GM21423 (cell line): ENCODE measurements around the gene CD63.

Experiments
- ATAC-seq: cut with Tn5 transposase; IDR thresholded peaks from one replicate; pipeline ENCODE4 v1.9.1; 2021; ENCODE audit warnings: mild to moderate bottlenecking, moderate library complexity; ENCODE audit not compliant: unreplicated experiment

CD63 gene

DNA sequence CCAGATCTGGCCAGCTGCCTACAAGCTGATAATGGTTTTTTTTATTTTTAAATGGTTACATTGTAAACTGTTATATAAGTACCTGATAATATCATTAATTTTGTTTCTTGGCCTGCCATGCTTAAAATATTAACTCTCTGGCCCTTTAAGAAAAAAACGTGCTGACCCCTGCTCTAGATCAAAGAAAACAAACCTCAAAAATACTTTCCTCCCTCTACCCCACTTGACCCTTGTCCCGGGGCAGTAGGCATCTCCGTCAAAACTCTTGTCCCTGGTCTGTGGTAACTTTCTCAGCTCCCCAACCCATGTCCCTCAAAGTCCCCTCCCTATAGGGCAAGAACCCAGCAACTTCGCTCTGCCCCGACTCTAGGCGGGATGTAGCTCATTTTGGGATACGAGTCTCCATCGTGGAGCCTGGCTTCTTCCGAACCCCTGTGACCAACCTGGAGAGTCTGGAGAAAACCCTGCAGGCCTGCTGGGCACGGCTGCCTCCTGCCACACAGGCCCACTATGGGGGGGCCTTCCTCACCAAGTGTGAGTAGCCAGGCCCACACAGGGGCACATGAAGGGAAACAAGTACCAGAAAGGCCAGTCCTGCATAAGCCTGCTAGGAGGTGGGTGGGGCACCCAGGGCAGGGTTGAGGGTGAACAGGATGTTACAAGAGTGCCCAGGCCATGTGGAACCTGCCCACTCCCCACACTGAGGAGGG lies 5.1 kb downstream of the CD63 start:
- ATAC-seq: no peak

DNA sequence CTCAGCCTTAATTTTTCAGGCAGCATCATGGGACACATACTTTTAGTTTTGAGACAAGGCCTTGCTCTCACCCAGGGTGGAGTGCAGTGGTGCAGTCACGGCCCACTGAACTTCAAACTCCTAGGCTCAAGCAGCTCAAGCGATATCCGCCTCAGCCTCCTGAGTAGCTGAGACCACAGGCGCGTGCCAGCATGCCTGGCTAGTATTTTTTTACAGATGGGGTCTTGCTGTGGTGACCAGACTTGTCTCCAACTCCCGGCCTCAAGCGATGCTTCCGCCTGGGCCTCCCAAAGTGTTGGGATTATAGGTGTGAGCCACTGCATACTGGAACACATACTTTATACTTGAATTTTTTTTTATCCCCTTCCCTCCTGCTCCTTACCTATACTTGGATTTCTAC lies 5.9 kb downstream of the CD63 start:
- no peak for ATAC-seq

DNA sequence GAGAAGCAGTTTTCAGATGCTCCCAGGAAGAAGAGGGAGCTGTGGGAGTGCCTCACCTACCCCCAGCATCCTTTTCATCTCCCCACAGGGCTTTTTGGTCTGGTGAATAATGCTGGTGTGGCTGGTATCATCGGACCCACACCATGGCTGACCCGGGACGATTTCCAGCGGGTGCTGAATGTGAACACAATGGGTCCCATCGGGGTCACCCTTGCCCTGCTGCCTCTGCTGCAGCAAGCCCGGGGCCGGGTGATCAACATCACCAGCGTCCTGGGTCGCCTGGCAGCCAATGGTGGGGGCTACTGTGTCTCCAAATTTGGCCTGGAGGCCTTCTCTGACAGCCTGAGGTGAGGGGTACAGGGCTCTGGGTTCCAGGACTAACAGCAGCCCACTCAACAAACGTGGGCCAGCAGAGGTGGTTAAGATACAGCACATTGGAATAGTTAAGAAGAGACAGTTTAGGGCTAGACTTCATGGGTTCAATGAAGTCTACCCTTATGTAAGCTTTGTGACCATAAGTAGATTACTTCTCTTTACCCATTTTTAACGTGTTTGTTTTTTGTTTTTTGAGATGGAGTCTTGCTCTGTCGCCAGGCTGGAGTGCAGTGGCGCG lies 7.1 kb downstream of the CD63 start:
- ATAC-seq: no peak

DNA sequence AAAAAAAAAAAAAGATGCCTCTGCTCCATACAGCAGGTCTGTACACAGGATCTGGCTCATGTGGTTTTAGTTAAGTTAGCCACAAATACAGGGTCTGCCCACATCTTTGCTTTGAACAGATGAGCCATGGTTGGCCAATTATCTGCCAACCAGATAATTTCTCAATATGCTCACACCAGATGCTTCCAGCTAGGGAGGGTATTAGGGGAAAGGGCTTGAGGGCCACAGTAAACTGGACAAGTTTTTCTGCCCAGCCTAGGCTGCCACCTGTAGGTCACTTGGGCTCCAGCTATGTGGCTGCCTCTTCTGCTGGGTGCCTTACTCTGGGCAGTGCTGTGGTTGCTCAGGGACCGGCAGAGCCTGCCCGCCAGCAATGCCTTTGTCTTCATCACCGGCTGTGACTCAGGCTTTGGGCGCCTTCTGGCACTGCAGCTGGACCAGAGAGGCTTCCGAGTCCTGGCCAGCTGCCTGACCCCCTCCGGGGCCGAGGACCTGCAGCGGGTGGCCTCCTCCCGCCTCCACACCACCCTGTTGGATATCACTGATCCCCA lies 7.8 kb downstream of the CD63 start:
- no peak for ATAC-seq

DNA sequence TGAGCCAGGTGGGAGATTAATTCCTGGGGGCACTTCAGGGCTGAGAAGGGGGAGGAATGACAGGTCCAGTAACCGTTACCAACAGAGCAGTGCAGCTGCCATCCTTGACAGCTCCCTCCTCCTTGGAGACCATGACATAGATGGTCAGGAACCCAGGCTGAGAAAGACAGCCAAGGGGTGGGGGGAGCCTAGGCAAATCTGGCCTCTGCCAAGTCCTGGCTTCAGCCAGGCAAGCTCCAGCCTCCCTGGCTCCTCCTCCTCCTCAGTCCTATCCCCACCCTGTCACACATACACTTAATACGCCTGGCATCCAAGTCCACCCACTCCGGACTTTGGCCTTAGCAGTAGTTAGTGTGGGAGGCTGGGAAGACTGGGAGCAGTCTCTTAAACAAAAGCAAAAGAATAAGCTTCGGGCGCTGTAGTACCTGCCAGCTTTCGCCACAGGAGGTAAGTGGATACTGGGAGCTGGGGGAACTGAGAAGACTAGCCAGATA lies 8.7 kb downstream of the CD63 start, which contains the start of gene RDH5:
RDH5 (plus strand) TSS at position 323 of the 494 bp plus-strand sequence. CDS start 792 bp downstream, outside the sequence.
- no peak for ATAC-seq

DNA sequence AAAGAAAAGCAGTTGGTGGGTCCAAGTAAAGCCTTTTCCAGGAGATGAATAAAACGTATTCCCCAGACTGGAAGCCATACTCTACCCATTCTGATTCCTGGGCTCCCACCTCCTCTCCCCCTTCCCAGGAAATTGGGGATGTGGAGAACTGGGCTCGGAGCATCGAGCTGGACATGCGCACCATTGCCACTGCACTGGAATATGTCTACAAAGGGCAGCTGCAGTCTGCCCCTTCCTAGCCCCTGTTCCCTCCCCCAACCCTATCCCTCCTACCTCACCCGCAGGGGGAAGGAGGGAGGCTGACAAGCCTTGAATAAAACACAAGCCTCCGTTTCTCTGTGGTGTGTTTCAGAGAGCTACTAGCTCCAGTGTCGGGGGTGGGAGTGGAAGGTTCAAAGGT lies 9.4 kb downstream of the CD63 start:
- no peak for ATAC-seq

DNA sequence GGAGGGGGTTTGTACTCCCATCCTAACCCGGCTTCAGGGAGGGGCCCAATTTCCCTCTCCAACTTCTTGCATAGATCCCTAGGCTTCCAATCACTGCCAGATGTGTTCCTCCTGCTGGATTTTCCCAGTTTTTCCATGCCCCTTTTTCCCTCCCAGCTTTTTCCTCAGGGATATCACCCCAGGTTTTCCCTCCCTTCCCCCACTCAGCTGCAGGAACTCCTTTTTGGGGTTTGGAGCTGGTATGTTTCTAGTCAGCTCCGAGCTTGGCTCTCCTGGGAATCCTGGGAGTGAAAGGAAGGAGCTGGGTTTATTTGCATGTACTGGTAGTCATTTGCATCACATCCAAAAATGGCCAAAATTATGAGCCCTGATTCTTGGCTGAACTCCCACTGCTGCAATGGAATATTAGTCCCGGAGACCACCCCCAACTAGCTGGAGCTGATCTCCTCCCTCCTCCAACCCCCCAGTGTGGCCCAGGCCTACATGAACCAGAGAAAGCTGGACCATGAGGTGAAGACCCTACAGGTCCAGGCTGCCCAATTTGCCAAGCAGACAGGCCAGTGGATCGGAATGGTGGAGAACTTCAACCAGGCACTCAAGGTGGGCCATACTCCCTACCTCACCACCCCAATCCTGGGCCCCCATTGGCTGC lies 10.1 kb downstream of the CD63 start:
- no peak for ATAC-seq

DNA sequence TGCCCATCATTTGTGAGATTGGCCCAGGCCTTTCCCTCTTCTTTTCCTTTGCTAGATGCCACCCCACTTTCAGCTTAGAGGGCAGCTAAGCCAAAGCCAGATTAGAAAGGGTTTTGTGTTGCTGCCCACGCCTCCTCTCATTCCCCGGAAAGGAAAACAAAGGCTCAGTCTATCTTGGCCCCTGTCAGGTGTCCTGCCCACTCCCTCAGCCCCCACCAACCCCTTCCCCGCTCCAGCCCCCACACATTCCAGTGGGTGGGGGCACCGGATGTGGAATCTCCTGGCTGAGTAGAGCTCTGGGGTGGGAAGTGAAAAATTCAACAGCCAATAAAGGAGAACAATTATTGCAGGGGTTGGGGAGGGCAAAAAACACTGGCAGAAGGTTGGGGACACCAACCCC lies 10.8 kb downstream of the CD63 start:
- no peak for ATAC-seq

DNA sequence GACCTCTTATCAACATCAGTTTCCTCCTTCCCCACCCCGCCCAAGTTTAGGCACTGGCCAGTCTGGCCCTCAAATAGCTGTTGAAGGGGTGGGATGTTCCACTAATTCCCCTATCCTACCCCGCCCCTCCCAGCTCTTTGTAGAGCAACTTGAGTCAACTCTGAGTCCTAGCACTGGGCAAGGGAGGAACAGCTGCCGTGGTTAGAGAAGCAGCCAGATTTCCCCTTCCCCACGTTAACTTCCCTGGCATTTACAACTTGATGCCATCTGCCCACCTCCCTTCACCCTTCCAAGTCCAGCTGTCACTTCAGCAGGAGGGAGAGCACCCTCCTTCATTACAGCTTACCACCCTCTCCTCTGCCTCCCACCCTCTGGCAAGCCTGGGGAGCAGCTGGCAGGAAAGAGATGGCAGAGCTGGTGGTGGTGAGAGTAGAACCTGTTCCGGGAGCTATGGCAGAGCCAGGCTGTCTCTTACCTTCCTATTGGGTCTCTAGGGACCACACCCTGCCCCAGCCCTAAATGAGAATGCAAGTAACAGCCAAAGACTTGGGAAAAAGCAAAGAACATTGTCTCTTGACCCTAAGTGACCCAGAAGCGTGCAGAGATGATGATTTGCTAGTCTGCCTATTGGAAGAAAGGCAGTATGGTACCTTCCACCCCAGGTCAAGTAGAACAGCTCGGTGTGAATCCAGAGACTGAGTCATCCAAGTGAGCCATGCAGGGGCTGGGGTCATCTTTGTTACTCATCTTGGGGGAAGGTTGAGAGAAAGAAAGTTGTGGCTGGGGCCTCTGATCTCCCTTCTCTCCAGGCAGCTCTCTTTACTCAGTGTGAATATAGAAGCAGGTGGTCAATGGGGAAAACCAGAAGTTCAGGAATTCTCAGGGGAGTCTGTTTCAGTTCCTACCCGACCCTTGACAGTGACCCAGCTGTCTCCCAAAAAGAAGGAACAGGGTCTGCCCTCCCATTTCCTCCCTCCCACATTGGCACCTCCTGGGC lies 11.5 kb downstream of the CD63 start:
- peak; percentile 23 for ATAC-seq

DNA sequence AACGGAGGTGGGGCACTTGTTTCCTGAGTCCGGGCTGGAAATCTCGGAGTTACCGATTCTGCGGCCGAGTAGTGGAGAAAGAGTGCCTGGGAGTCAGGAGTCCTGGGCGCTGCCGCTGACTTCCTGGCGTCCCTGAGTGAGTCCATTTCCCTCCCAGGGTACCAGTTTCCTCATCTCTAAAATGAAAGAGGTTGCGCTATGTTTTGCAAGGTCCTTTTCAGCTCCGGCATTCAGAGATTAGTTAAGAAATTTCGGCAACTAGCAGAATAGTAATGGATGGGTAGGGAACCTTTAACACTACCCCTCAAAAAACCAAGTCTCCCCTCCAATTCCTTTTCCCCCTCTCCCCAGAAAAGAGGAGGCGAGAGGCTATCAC lies 12.2 kb downstream of the CD63 start:
- no peak for ATAC-seq

DNA sequence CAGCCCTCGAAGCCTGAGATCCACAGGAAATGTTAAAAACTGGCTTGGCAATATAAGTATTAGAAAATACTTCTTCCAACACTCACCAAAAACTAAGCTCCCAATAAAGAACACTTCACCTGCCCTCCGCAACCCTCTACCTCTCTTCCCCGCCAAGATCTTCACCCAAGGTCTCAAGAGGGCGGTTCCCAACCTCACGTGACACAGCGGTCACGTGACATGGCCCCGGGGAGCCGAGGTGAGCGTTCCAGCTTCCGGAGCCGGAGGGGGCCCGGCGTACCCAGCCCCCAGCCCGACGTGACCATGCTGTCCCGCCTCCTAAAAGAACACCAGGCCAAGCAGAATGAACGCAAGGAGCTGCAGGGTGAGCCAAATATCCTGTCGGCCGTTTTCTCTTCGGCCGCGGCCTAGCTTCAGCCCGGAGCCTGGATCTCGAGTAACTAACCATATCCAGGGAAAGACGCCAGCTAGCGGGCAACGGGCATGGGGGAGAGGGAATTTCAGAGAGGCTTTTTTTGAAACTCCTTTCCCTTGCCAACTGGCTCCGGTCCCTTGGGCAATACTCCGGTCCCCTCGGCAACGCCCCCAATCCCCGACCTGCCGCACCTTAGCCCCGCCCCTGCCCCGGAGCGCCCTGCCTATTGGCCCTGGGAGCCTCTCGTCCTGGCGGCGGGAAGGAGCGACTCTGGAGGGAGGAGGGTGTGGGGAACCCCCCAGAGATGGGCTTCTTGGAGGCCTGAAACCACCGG lies 12.8 kb downstream of the CD63 start, which contains the start of gene BLOC1S1:
BLOC1S1 (plus strand) TSS at position 214 of the 749 bp plus-strand sequence; CDS start at position 220, 6 bp downstream.
- ATAC-seq: peak; percentile 77

DNA sequence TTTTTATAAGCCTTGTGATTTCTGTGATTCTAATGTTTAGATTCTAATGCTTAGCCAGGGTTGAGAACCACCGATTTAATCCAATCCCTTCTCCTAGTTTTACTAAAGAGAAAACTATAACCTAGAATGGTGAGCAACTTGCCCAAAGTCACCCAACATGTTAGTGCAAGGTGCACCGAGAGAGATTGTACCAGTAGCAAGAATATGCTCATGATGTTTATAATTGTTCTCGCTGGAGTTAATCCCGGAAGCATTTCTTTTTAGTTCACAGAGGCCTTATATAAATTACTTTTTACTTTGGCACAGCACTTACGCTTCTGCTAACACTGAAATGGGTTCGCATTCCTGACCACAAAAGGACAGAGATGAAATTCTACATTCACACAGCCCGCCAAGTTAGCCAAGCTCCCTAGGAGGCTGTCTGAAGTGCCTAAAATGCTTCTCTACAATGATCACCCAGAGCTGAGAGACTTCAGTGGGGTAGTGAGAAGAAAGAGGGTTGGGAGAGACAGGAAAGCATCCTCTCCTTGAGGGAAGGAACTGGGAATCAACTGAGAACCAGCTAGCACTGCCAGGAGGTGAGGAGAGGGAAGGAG lies 13.5 kb downstream of the CD63 start:
- ATAC-seq: no peak

DNA sequence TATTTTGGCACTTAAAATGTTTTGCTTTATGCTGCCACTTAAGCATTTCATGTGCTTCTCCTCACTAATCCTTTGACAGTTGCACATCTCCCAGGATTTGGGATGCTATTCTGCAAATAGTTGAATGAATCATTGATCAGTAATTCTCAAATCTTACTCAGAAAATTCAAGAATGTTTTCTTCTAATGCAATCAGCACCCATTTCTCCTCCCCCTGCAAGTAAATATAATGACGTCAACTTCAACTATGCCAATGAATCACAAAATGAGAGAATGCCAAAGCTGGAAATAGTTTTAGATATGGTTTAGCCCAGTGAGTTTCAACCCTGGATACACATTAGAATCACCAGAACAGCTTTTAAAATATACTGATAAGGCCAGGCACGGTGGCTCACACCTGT lies 15.1 kb downstream of the CD63 start:
- no peak for ATAC-seq

DNA sequence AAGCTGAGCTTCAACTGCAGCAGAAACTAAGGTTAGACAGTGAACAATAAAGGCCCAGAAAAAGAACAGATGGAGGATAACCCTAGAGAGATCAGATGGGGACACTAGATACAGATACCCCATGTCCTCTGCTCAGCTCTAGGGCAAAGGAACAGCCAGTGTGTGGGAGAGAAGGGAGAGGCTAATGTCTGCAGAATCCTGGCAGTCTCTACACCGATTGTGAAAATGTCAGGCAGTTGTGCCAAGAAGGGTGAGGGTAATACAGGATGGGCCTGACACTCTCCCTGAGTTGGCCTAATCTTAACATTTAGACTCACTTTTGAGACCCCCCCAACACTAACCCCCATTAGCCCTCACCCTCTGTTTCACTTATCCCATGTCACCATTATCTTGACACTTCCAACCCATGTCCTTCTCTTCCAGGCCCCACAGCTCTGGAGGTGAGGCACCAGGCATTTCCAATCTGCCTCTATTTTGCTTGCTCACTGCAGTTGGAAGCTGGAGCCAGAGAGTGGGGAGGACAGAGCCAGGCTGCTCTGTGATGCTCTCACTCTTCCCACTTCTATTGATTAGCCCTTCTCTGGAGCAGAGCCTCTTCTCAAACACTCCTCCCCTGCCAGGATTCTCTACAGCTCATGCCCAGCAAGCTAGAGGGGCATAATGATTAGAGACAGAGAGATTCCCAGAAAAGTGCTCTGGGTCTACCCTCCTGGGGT lies 16.0 kb downstream of the CD63 start:
- ATAC-seq: no peak

DNA sequence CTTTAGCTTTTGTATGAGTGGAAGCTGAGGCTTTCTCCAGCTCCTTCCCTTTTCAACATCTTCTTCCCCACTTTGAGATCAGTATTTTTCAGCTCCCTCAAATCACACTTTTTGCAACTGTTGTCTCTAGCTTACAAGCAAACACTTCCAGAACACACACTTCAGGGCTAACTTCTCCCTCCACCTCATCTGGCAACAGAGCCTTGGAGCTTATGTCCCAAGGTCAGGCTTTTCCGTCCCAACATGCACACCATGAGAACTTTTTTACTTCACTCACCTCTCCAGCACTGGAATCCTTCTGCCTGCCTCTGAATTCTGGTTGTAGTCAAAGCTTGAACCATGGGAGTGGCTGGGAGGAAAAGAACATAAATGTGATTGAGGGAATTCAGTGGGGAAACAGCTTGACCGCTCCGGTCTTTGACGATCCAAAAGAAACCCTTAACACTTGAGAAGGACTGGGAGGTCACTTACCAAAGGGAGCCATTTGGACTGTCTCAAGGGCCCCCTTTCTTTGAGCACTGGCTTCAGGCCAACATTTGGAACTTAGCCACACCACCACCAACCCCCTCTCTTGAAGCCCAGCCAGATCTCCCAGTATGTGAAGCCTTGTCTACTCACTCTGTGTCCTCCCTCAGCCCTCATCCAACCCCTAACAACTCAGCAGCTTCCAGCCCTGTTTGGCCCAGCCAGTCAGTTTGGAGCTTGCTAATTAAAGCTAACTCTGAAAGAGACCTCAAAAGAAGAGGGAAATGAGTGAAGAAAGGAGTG lies 16.8 kb downstream of the CD63 start:
- no peak for ATAC-seq

DNA sequence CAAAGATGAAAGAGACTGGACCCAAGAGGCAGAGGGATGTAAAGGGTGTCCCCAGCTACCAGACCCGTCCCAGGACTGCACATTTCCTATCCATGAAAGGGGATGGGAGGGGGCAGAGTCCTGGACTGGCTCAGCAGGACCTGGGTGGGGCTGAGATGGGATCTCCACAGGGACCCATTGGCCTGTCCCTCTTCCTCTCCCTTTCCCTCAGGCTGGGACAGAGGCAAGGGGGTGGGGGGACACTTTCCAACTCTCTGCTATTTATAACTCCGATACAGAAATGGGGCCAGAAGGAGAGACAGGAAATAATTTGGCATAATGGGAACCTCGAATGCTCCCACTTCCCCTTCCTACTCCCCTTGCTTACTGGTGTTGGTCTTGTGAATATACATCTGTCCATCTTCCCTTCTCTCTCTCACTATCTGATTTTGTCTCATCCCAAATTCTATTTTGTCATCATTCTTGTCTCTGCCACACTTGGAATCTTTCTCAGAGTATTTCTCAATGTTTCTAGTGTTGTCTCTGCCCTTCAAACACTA lies 20.0 kb downstream of the CD63 start:
- ATAC-seq: no peak

DNA sequence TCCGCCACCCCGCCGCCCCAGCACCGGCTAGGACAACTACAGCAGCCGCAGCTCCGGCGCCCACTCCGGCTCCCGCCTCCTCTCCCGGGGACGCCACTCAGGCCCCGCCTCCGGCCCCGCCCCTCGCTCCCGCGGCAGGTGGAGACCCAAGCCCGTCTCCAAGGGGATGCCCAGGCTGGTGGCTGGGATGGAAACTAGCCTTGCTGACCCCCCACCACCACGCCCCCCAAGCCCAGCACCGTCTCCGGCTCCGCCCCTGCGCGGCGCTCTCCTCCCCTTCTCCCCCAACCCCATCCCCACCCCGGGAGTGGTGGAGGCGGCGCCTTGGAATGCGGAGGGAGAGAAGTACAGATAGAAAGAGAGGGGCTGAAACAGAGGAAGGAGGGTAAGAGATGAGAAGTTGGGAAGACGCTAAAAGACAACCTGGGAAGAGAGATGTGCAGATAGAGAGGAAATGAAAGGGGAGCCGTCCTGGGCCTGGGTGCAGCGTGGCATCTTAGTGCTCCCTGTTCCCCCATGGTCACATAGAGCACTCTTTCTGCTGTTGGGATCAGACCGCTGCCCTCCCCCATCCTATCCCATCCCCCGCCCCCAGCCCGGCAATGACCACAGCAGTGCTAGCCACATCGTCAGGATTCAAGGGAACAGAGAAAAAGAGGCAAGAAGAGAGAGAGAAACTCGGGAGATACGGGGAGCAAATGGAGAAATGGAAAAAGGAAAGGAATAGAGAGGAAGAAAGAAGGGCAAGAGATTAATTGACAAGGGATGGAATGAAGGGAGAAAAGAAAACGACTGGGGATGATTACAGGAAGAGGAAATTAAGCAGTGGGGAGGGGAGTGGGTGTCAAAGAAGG lies 20.7 kb downstream of the CD63 start, which contains the start of gene ITGA7:
ITGA7 (minus strand) TSS at position 64 of the 854 bp plus-strand sequence. CDS start 222 bp downstream, outside the sequence.
- peak; percentile 68 for ATAC-seq
